GDM1 (cell line): Measurements from ENCODE around the gene CACNA1D.

Experiments
- DNase-seq: peaks from one replicate; lab custom pipeline; 2025; lab: John Stamatoyannopoulos, UW

CACNA1D gene

DNA sequence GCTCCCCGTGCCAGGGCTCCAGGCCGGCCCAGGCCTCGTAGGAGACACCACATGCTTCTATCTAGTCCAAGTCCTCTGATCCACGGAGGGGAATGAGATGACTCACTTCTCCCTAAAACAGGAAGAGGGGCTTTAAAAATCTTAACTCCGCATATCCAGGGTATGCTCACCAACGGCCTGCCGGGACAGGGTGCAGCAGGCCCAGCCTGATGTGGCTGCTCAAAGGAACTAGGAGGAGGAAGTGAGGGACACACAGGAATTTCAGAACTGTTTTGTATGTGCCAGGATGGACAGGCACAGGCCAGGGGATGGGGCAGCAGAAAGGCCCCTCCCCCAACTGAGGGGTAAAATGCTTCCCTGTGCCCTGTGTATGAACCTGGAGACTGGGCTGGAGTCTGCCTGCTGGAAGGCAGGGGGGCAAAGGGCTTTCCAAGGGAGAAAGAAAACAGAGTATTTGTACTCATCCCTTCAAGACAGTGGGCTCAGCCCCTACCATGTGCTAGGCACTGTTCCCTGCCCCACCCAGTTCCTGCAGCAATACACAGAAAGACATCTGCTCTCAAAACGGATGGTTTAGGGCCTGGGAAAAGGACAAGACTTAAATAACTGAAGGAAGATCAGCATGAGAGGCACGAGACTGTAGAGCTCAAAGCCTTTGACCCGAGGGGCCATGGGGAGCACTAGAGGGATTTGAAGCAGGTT, 329.7 kb downstream of the CACNA1D start:
- no peak for DNase-seq

DNA sequence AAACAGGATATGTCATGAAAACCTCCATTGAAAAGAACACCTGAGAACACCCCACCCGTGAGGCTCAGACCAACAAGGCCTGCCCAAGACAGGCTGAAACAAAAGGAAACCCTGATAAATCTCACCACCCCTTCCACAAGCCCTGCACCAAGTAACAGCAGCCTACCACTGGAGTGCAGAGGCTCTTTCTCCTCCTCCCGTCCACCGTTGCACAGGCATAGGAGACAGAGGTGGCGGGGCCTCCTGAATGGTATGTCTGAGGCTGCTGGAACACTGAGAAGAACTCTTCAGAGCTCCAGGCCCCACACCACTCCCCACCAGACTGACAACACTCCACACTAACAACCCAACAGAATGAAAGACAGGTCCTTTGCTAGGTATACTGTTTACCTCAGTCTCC, 330.4 kb downstream of the CACNA1D start:
- no peak for DNase-seq

DNA sequence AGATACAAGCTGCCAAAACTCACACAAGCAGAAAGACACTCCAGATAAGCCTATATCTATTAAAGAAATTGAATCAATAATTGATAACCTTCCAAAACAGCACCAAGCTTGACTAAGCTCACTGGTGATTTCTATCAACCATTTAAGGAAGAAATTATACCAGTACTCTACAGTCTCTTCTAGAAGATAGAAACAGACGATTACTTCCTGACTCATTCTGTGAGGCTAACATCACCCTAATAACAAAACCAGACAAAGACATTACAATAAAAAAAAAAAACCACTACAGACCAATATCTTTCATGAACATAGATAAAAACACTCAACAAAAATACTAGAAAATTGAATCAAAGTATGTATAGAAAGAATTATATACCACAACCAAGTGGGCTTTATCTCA, 331.6 kb downstream of the CACNA1D start:
- no peak for DNase-seq

DNA sequence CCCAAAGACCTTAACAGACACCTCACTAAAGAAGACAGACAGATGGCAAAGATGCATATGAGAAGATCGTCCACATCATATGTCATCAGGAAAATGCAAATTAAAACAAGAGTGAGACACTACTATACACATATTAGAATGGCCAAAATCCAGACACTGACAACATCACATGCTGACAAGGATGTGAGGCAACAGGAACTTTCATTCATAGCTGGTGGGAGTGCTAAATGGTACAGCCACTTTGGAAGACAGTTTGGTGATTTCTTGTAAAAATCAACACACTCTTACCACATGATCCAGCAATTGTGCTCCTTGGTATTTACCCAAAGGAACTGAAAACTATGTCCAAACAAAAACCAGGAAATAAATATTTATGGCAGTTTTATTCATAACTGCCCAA, 334.2 kb downstream of the CACNA1D start:
- no peak for DNase-seq

DNA sequence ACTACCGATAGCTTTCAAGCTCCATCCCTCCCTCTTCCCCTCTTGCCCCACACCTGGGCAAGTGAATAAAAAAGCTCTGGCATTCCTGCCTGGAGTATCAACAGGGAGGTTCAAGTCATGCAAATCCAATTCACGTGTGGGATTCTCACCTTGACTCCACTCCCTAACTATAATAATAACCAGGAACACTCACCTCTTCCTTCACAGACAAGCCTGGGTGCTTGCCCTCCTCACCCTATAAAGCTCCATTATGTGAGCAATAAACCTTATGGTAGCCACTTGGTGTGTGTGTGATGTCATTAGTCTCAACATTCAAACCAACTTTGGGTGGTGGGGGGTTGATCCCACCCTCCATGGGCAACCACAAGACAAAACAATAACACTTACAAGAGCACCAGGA, 335.2 kb downstream of the CACNA1D start:
- DNase-seq, result no peak

DNA sequence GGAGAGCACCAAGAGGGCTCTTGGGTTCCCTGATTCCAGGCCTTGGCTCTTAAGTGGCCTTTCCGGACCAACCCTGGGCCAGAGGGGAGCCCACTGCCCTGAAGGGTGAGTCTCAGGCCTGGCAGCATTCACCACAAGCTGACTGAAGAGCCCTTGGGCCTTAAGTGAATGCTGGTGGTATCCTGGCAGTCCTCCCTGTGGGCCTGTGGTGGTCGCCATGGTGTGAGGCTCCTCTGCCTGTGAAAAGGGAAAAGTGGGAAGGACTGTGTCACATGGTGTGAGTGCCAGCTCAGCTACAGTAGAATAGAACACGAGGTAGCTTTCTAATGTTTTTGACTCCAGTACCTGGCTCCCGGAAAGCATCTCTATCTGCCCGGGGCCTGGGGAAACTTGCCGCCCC, 336.5 kb downstream of the CACNA1D start:
- no peak for DNase-seq

DNA sequence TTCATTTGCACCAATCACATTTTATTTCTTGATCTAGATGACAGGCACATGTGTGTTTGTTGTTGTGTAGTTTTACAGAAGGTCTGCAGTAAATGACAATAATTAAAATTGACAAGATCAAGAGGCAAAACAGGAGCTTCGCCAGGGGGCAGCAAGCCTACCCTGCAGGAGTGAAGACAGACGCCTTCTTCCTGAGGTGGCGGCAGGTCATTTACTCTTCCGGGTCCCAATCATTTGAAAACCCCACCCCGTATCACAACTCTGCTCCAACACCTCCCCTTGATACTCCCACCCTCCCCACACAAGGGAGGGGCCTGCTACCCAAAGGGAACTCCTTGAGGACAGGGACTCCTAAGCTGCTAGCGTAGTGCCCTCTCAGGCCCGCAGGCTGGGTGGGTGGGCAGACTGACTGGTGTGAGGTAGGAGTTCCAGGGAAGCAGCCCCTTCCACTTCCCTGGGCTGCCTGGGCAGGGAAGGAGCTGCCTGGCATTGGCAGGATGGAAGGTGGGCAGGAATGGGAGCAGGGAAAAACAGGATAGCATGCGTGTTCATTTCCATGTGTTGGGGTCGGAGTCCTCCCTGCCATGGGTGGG, 338.7 kb downstream of the CACNA1D start:
- DNase-seq, result no peak

DNA sequence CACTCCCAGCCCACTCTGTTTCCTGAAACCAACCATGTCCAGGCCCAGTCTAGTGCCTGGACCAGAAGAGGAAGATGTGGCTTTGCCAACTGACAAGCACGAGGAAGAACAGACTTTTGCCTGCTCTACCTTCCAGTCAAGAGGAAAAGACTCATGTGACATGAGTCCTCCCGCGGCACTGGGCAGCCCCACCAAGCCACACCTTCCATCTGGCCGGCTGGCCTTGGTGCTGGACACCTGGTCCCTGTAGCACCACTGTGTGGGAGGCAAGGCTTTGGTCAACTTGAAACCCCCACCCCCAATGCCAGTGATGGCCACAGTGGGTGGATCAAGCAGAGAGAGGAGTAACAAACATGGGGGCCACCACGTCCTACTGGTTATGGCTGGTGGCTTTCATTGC, 339.3 kb downstream of the CACNA1D start:
- DNase-seq, result no peak

DNA sequence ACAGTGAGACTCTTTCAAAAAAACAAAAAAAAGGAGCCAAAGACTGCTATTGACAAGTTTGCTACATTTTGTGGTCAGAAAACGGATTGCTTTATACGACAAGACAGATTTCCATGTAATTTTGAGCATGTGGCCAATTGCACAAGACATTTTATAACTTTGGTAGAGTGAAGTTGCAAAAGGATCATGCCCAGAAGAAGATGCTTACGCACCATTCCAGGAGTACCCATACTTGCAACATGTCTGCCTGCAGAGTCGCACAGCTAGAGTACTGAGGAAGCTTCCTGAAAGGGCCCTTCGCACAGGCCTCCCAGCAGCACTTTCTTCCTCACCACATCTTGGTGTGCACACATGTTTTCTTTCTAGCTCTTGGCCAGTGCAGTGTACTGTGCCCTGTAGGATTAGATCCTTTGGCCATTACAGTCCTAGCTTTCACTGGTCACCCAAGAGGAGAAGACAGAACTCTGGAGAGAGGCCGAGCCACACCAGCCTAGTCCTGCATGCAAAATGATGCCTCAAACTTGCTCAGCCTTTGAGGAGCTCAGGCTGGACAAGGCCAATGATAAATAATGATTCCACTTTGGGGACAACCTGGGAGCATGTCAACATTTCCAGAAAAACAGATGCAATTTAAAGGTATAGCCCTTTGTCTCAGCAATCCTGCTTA, 340.2 kb downstream of the CACNA1D start:
- DNase-seq, result no peak

DNA sequence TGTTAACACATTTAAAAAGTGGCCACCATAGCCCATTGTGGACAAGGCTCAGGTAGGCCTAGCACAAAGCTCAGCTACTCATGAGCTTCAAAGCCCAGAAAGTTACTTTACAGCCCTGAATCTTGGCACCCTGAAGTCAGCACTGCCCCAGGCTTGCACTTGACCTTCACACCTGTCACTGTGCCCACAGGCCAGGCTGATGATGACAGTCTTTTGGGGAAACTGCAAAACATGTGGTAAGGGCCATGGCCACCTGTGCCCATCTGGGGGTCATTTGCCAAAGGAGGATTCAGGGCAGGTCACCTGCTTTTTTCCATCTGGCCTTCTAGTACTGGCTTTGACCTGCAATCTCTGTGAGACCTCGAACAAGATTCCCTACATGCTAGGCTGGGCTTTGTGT, 340.8 kb downstream of the CACNA1D start:
- DNase-seq, result no peak

DNA sequence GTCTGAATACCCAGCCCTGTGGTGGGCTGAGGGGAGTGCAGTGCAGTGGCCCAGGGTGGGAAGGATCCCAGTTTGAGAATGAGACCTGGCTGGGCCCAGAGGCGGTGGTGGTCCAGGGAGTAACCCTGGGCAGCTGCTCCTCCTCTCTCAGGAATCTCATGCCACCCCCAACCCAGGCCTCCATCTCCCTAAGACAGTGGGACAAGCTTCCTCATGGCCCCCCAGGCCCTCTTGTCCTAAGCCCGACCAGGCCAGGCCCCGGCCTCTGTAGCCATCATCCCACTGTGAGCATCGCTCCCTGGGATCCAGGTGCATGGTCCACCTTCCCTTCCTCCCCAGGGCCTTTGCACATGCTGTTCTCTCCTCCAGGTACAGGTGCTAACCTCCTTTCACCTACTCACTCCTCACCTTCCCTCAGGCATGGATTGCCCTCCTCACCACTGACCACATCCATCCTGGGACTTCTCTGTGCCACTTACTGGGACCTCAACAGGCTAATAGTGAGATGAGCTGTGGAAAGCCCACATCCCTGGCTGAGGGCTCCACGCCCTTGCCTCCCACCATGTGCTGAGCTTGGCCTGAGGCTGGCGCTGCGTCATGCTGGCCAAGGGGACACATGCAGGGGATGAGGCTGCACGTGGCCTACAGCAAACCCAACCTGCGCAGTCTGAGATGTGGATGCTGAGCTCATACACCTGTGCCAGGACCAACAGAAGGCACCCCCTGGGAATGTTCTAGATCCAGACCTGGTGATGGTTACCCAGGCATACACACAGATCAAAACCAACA, 341.9 kb downstream of the CACNA1D start:
- no peak for DNase-seq

DNA sequence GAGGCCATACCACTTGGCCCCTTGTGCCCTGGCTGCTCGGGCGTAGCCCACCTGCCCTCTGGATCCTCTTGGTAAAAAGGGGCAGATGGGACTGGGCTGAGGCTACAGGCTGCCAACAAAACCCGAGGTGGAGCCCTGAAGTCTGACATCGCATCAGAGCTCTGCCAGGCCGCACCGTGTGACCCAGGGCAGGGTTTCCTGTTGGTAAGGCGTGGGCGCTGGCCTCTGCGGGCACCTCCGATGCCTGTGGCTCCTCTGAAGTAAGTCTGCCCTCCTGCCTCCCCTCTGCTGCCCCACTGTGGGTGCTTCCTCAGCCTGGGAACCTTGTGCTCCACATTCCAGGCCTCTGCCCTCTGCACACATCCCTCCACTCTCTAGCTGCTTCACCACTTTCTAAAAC, 342.9 kb downstream of the CACNA1D start:
- no peak for DNase-seq

DNA sequence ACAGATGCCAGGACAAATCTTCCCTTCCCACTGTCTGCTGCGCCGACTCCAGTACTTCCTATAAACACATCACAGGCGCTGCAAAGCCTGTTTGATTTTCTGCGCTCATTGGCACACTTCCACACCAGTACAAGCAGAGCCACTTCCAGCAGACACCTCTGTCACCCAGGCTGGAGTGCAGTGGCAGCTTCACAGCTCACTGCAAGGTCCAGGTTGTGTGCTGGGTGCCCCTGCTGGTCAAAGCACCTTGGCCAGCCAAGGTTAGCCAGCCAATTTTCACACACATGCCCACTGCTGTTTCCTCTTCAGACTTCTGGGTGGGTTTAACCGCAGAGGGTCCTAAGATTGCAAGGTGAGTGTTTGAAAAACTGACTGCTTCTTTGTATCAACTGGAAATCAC, 346.9 kb downstream of the CACNA1D start:
- DNase-seq, result no peak

DNA sequence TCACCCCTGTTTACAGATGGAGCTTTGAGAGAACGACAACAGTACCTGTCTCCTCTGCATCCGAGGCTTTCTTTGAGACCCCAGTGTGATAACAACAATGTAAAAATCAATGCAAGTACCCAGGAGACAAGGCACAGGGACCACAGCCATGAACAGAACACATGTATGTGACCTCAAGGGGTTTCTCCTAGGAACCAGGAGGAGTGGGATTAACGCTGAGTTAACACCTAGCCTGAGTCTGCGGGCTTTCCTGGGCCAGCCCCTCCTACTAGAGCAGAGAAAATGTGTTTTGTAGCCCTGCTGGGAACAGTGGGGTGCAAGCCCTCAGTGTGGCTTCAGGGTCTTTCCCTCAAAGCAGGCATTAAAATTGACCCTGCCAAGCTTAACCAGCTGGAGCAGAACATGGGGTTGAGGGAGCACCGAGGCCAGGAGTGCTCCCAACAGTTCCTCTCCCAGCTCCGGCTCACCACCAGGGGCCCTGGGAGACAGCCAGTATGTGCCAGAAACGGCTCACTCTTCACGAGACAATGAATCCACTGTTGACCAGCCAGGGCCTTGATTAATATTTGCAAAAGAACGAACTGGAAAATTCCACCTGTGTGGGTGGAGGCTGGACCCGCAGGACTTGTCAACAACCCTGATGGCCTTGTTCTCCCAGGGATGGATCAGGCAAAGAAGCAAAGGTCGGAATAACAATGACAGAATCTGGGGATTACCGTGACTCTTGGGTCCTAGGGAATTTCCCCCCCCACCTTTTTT, 348.2 kb downstream of the CACNA1D start:
- DNase-seq, result no peak

DNA sequence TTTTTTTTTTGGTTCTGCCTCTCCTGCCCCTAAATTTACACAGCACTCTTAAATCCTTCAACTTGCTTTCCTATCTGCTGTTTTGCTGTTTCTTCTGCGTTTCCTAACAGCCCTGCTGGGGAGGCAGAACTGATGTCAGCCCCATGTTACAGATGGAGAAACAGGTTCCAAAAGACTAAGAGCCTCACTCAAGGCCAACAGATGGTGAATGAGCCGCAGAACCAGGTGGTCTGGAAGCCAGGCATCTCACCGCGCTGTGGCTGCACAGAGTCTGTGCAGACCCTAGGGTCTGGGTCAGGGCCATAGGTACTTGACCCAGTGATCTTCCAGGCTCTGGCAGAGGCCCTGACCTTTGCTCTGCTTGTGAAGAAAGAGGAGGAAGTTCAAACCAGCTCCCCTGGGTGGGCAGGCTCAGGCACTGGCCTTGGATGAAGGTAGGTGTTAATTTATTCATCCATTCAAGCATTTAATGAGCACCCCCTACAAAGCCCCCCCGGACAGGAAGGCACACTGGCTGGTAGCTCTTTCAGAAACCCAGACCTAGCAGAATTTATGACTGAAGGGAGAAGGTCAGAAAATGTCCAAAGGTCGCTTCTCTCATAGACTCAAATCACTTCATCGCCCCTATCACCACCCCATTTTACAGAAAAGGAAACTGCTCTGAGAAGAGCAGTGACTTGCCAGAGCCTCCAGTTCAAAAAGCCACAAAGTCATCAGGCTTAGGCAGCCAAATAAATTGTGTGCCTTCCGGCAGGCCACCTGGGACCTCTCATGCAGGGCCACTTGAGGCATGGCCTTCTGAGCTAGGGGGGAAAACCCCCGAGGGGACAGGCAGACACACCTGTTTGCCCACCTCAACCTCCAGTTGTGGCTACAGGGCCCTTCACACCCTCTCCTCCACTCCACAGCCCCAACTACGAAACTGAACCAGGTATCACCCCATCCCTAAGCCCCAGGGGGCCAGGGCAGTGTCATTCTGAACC, 349.1 kb downstream of the CACNA1D start:
- DNase-seq, result no peak

DNA sequence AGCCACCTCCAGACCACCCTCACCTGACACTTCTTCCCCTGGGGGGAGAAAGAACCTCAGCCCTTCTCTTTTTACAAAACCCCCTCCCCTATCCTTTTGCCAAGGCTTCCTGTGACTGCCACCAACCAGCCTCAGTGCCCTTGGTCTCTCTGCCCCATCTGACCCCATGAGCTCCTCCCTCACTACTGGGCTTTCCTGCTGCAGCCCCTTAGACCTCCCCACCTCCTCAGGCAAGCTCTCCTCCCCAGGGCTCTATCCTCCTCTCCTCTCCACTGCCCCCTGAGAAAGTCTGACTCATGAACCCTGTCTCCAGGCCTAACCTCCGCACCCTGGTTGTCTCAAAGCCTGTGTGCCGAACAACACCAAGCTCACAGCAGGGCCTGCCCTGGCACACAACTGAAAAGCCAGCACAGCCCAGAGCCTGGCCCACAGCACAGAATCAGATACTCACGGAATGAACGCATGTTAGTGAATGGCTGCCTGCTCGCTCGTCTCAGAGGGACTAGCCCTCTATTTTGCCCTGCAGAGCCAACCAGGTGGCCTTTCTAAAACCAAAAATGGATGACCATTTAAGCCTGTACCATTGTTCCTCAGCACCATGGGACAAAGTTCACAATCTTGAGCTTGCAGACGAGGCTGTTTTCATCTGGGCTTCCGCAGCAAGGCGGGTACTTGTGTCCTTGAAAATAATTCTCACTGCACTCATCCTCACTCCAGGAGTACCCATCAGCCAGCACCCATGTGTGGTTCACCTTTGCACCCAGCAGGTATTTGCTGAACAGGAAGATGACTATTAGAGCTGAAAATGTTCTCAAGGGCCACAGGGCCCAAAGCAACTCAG, 350.1 kb downstream of the CACNA1D start:
- DNase-seq, result no peak

DNA sequence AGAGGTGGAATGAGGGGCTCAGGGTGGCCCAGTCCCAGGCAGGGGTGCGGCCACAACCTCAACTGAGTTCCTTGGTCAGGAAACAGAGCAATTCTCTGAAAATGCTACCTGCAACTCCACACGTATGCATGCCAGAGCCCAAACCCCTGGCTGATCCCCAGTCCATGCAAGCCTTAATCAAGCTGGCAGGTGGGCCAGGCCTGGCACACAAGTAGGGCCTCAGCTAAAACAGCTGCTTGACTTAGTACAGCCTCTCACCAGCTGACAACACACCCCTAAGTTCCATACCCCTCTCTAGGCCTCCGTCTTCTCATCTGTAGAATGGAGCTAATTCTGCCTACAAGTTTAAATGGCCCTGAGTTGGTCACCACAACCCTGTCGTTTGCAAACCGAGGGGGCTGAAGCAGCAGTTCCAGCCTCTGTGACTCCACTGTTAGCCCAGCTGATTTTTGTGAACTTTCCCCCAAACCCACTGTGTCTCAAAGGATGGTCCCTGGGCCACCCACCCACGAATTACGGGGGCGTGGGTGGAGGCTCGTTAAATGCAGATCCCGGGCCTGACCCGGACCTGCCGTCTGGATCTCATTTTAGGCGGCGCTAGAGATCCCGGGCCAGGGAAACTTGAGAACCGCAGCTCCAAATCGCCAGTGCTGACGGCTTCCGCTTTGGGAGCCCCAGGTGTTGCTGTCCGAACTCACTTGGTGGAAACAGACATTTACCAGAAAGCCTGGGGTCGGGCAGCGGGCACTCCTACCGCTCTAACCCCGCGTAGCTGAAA, 350.9 kb downstream of the CACNA1D start:
- DNase-seq, result no peak

DNA sequence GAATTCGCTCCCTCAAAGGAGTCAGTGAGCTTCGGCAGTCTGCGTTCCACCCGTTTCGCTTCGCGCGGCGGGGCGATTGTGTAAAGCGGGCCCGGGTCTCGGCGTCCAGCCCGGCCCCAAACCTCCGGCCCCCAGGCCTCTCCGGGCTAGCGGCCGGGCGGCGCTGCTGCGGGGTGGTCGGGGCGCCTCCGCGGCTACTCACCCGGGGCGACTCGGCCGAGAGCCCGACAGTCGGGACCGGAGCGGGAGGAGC, 351.4 kb downstream of the CACNA1D start:
- no peak for DNase-seq

DNA sequence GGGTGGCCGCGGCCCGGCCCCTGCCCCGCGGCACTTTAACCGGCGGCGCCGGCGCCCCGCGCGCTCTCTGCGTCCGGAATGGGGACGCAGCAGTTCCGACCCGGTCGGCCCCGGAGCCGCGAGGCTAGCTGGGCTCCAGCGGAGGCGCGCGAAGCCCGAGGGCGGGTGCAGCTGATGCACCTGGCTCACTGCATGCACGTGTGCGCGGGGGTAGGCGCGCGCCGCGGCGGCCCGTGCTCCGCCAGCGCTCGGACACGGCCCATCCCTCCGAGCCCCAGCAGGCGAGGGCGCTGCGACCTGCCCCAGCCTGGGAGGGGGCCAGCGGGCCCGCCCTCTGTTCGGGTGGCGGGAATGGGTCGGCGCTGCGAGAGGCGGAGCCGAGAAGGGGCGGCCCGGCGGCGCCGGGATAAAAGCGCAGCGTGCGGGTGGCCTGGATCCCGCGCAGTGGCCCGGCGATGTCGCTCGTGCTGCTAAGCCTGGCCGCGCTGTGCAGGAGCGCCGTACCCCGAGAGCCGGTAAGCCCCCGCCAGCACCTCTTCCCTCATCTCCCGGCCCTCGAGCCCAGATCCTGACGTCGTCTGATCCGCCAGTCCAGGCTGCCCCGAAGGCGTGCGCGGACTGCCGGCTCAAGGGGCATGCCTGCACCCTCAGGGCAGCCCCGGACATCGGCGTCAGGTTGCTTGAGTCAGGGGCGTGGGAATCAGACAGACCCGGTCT, 351.9 kb downstream of the CACNA1D start, which contains the start of the genes CHDH and IL17RB:
TSS of gene CHDH (minus strand) at position 286 of the 717 bp plus-strand sequence. CDS start 22,411 bp downstream, outside the sequence.
TSS of gene IL17RB (plus strand) at position 435 of the 717 bp plus-strand sequence. CDS start at position 456, 21 bp downstream.
- no peak for DNase-seq
